BJ (cell line): Measurements from ENCODE around the gene EYA3. TPM values are rescaled to one million over a fixed set of nuclear protein-coding genes. Genes with fewer than 3 reads are reported as not detected.

ENCODE experiments used
- CTCF ChIA-PET: fragments of 350-600 bp; formaldehyde crosslinking; extraction: SDS; loops from one replicate; lab custom pipeline; 2021; ENCODE audit warnings: antibody characterized with exemption, inconsistent platforms; lab: Yijun Ruan, JAX
- POLR2A ChIA-PET: fragments of 300-600 bp; sonication (Branson Sonifier 250); formaldehyde crosslinking; extraction: SDS; loops from one replicate; lab custom pipeline; 2021; ENCODE audit warnings: antibody characterized with exemption; lab: Charles Lee
- DNase-seq: peaks from one replicate; pipeline ENCODE4 v3.0.0-alpha.2; 2011; ENCODE audit warnings: low read depth
- H3K27me3 ChIP-seq: 2 replicates; pipeline ENCODE4 v1.6.0; 2011; ENCODE audit warnings: low read length; ENCODE audit not compliant: control insufficient read depth, insufficient read depth
- H3K36me3 ChIP-seq: 2 replicates; pipeline ENCODE4 v1.5.1; 2011; ENCODE audit warnings: low read length; ENCODE audit not compliant: control insufficient read depth, insufficient read depth
- H3K4me3 ChIP-seq: 2 replicates; pipeline ENCODE4 v1.5.1; 2011; ENCODE audit warnings: low read depth, mild to moderate bottlenecking, control low read depth, low read length
- CTCF ChIP-seq: IDR thresholded peaks from 2 replicates; pipeline ENCODE4 v1.5.1; 2011; ENCODE audit warnings: low read depth, mild to moderate bottlenecking, control low read depth, inconsistent platforms, low read length, moderate library complexity; ENCODE audit not compliant: insufficient read depth
- polyA plus RNA-seq: library from polyadenylated mRNA; depleted of rRNA; stranded (reverse); fragments of >200 nt; gene quantifications from 2 replicates; pipeline ENCODE4 v1.2.3, GENCODE V29; 2011

The EYA3 gene
- polyA plus RNA-seq, 1 experiment = 8.6 TPM

DNA sequence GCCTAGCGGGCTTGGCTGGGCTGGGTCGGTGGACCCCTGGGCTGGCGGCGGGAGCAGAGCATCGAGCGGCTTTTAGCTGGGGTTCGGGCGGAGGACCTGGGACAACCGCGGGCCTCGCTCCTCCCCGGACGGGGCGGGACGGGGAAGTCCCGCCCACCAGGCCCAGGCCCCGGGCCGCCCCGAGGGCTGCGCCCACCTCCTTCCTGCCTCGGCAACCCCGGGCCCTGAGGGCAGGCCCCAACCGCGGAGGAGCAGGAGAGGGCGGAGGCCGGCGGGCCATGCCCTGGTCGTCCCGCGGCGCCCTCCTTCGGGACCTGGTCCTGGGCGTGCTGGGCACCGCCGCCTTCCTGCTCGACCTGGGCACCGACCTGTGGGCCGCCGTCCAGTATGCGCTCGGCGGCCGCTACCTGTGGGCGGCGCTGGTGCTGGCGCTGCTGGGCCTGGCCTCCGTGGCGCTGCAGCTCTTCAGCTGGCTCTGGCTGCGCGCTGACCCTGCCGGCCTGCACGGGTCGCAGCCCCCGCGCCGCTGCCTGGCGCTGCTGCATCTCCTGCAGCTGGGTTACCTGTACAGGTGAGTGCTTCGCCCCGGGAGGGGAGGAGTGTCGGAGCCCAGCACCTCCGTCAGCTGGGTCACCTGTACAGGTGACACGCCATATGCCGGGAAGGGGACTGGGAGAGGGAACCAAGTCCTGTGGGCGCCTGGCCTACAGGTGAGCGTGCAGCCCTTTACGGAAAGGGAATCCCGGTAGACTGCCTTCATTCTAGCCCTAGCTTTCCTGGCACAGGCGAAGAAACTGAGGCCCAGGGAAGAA lies 128.4 kb downstream of the EYA3 start, which contains the start of gene XKR8:
Gene XKR8, plus strand, starts transcription at position 182 of the 812 bp plus-strand sequence. Its CDS starts 97 bp downstream, at position 279.
- peak within 1 kb of the TSS; percentile 66 for H3K4me3 ChIP-seq
- no peak for DNase-seq
- ChIA-PET POLR2A (interaction anchor here (0.6 kb wide), 1 partner anchor 331 kb away, joined by 3 read pairs; no protein-coding TSS in a partner anchor), CTCF (interaction anchor here (0.6 to 1.5 kb wide), 3 partner anchors 9 to 14 kb away, joined by 3 to 6 read pairs (median 4); no protein-coding TSS in a partner anchor)
- peak; percentile 46 for TF ChIP-seq CTCF
- peaks cover 3% of the 10 kb centered on the region; the same call in 1 of the 2 replicates for H3K36me3 ChIP-seq
- no peaks in the 10 kb centered on the region; the same call in 1 of the 2 replicates for H3K27me3 ChIP-seq

DNA sequence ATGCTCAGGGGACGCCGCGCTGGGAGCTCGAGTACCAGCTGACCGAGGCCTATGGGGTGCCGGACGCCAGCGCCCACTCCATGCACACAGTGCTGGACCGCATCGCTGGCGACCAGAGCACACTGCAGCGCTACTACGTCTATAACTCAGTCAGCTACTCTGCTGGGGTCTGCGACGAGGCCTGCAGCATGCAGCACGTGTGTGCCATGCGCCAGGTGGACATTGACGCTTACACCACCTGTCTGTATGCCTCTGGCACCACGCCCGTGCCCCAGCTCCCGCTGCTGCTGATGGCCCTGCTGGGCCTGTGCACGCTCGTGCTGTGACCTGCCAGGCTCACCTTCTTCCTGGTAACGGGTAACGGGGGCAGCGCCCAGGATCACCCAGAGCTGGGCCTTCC lies 129.9 kb downstream of the EYA3 start:
- ChIA-PET CTCF (interaction anchor here (1.1 kb wide), 1 partner anchor 101 kb away, joined by 3 read pairs; no protein-coding TSS in a partner anchor), POLR2A (no interaction called here)
- no peak for TF ChIP-seq CTCF
- H3K4me3 ChIP-seq = no peak overlapping the region
- H3K27me3 ChIP-seq = peaks cover 3% of the 10 kb centered on the region; the same call in 1 of the 2 replicates
- DNase-seq = no peak
- H3K36me3 ChIP-seq = 0 out of 2 replicates have a peak, but pooled peaks cover 1% of the 10 kb centered on the region

GRCh38 chr1:27957655-27958054 lies 130.8 kb downstream of the EYA3 start:
- POLR2A ChIA-PET = no interaction called here
- TF ChIP-seq CTCF = no peak
- DNase-seq = no peak
- CTCF ChIA-PET = interaction anchor here (1.0 to 2.1 kb wide), 3 partner anchors 9 to 20 kb away, joined by 3 to 6 read pairs (median 3); no protein-coding TSS in a partner anchor
- H3K4me3 ChIP-seq = no peak overlapping the region
- no peaks in the 10 kb centered on the region for H3K36me3 ChIP-seq
- H3K27me3 ChIP-seq = peaks cover 3% of the 10 kb centered on the region; the same call in 1 of the 2 replicates

DNA sequence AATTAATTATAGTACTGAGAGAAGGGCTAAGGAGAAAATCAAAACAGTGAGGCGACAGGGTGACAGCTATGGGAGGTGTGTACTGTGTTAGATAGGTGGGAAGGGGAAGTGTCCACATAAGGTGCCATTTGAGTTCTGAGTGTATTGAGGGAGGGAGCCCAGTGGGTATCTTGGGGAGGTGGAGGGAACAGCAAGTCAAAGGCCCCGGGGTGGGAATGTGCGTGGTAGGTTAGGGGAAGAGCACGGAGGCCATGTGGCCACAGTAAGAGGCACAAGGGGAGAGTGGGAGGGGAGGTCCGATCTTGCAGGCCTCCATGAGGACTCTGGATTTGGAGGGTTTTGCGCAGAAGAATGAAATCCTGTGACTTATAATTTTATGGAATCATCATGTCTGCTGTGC lies 131.6 kb downstream of the EYA3 start:
- ChIA-PET POLR2A (no interaction called here), CTCF (interaction anchor here (0.7 to 2.1 kb wide), 3 partner anchors 11 to 19 kb away, joined by 3 to 6 read pairs (median 3); no protein-coding TSS in a partner anchor)
- Histone ChIP-seq H3K36me3 (no peaks in the 10 kb centered on the region), H3K4me3 (no peak overlapping the region), H3K27me3 (peaks cover 5% of the 10 kb centered on the region; the same call in 1 of the 2 replicates)
- DNase-seq = no peak
- TF ChIP-seq CTCF = no peak

DNA sequence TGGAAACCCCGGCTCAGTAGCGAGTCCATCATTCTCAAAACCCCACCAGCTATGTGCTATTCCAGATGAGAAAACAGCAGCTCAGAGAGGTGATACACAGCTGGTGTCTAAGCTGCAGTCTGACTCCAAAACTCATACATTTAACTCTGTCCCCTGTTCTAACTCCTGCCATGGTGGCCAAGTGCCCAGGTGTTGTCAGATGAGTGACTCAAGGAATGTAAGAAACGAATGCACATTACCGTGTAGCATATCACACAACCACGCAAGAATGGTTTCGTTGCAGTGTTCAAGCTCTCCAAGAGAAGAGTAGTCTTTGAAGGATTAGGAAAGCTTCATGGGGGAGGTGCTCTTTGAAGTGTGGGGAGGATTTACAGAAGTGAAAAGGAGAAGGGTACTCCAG lies 133.3 kb downstream of the EYA3 start:
- ChIA-PET CTCF (interaction anchor here (0.9 kb wide), 1 partner anchor 9 kb away, joined by 4 read pairs; no protein-coding TSS in a partner anchor), POLR2A (no interaction called here)
- TF ChIP-seq CTCF = no peak
- DNase-seq = no peak
- H3K27me3 ChIP-seq = peaks cover 5% of the 10 kb centered on the region; the same call in 1 of the 2 replicates
- H3K4me3 ChIP-seq = no peak overlapping the region
- no peaks in the 10 kb centered on the region for H3K36me3 ChIP-seq
